K562 (cell line): ENCODE results near the gene ASIC3. TPM values are rescaled to one million over a fixed set of nuclear protein-coding genes. Genes with fewer than 3 reads are reported as not detected.

Source experiments
- ELF4 ChIP-seq: fragments of 450-650 bp; formaldehyde crosslinking; IDR thresholded peaks from 2 replicates; pipeline ENCODE4 v1.4.0; 2022; ENCODE audit warnings: missing genetic modification characterization
- HDGF ChIP-seq: fragments of 450-650 bp; IDR thresholded peaks from 2 replicates; pipeline ENCODE4 v1.6.1; 2016
- LEF1 ChIP-seq: fragments of 450-650 bp; IDR thresholded peaks from 2 replicates; pipeline ENCODE4 v1.6.1; 2016; ENCODE audit warnings: mild to moderate bottlenecking
- NR4A1 ChIP-seq, 2 experiments: fragments of 250-450 bp in 1 of 2; fragments of 450-650 bp in 1 of 2; sonication (Bioruptor Pico) in 1 of 2; IDR thresholded peaks; 2 replicates each; pipeline versions ENCODE4 v1.4.0 to v1.6.1; 2016 to 2020; ENCODE audit warnings: mild to moderate bottlenecking in 2 of 2, missing compliant biosample characterization in 1 of 2, missing genetic modification characterization in 1 of 2, moderate library complexity in 1 of 2
- OTX1 ChIP-seq: fragments of 450-650 bp; formaldehyde crosslinking; IDR thresholded peaks from 2 replicates; pipeline ENCODE4 v1.4.0; 2022; ENCODE audit warnings: mild to moderate bottlenecking
- RBBP5 ChIP-seq: fragments of 200-600 bp; sonication (generic); IDR thresholded peaks from 2 replicates; pipeline ENCODE4 v1.6.1; 2012; ENCODE audit warnings: borderline replicate concordance, mild to moderate bottlenecking, low read length, control low read depth, inconsistent platforms; ENCODE audit not compliant: insufficient read depth, poor library complexity, severe bottlenecking
- ZNF561 ChIP-seq: fragments of 450-650 bp; formaldehyde crosslinking; conservative IDR thresholded peaks from 2 replicates; pipeline ENCODE4 v1.4.0; 2020; ENCODE audit warnings: mild to moderate bottlenecking, moderate library complexity
- polyA plus RNA-seq, 8 experiments: library from polyadenylated mRNA; depleted of rRNA in 4 of 8; stranded (reverse) in 5 of 8; unstranded in 3 of 8; fragments of >200 nt; fragmentation: Nextera tagmentation in 2 of 8; fragmentation: Illumina TruSeq in 1 of 8; extraction: Ambion mirVana in 2 of 8; extraction: Trizol in 1 of 8; gene quantifications; 2 replicates each; pipeline versions ENCODE4 v1.2.1 to v1.2.3, GENCODE V29; 2011 to 2014; ENCODE audit warnings: inconsistent platforms in 1 of 8, missing spikeins in 1 of 8
- total RNA-seq, 7 experiments: library from RNA; depleted of rRNA in 6 of 7; stranded (reverse); fragments of >200 nt in 6 of 7; fragmentation: Illumina TruSeq in 2 of 7; extraction: Trizol in 2 of 7; gene quantifications; 2 replicates each; pipeline versions ENCODE4 v1.2.1 to v1.2.3, GENCODE V29; 2011 to 2021; ENCODE audit warnings: low replicate concordance in 1 of 7
- TF ChIP-seq, protein P1 (sequence below): fragments of 450-650 bp; IDR thresholded peaks from 2 replicates; pipeline ENCODE4 v1.7.1; 2018; ENCODE audit warnings: mild to moderate bottlenecking, low read depth; ENCODE audit not compliant: partially characterized antibody
- TF ChIP-seq, protein P2 (sequence below): fragments of 450-650 bp; IDR thresholded peaks from 2 replicates; pipeline ENCODE4 v1.6.1; 2016; ENCODE audit warnings: borderline replicate concordance

Gene ASIC3
- total and polyA plus RNA-seq, 9 of the 15 experiments (the other 6 are each of a cell fraction or from before 2014, with no cell fraction given) = 0.11 to 5.0 (median 0.87) TPM

DNA sequence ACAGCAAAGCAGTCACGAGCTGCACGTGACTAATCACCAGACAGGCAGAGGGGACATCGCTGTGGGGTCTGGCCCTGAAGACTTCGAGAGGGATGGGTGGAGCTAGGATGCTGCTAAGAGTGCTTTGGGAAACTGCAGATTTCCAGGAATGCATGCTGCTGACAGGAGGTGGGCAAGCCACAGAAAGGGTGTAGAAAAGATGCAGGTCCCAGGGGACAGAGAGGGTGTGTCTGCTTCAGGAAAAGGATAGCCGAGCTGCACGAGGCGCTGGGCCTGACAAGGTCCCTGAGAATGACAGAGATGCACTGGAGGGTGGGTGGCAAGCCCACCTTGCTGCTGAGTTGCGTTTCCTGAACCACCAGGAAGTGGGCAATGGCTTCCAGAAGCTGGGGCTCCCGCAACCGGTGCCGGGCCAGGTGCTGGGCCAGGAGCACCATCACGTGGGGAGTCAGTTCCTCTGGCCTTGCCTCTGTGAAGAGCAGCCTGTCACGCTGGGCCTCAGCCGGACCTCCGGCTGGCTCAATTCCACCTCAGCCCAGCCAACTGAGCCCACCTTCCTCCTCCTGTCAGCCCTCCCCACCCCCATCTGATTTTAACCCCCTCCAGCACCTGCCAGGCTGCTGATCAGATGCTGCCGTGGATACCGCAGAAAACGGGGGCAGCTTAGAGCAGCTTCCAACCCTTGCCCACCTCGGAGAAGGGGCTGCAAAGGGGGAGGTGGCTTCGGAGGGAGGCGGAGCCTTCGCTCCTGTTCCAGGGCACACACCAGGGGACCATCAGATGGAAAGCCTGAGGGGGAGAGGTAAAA, 30.1 kb downstream of the ASIC3 start (continued):
- TF ChIP-seq, protein P1, sequence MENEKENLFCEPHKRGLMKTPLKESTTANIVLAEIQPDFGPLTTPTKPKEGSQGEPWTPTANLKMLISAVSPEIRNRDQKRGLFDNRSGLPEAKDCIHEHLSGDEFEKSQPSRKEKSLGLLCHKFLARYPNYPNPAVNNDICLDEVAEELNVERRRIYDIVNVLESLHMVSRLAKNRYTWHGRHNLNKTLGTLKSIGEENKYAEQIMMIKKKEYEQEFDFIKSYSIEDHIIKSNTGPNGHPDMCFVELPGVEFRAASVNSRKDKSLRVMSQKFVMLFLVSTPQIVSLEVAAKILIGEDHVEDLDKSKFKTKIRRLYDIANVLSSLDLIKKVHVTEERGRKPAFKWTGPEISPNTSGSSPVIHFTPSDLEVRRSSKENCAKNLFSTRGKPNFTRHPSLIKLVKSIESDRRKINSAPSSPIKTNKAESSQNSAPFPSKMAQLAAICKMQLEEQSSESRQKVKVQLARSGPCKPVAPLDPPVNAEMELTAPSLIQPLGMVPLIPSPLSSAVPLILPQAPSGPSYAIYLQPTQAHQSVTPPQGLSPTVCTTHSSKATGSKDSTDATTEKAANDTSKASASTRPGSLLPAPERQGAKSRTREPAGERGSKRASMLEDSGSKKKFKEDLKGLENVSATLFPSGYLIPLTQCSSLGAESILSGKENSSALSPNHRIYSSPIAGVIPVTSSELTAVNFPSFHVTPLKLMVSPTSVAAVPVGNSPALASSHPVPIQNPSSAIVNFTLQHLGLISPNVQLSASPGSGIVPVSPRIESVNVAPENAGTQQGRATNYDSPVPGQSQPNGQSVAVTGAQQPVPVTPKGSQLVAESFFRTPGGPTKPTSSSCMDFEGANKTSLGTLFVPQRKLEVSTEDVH = peak; percentile 5
- TF ChIP-seq RBBP5 = peak; percentile 20
- no peak for TF ChIP-seq HDGF
- TF ChIP-seq LEF1 = peak; percentile 46; the same call in 1 of the 2 replicates
- TF ChIP-seq, protein P2, sequence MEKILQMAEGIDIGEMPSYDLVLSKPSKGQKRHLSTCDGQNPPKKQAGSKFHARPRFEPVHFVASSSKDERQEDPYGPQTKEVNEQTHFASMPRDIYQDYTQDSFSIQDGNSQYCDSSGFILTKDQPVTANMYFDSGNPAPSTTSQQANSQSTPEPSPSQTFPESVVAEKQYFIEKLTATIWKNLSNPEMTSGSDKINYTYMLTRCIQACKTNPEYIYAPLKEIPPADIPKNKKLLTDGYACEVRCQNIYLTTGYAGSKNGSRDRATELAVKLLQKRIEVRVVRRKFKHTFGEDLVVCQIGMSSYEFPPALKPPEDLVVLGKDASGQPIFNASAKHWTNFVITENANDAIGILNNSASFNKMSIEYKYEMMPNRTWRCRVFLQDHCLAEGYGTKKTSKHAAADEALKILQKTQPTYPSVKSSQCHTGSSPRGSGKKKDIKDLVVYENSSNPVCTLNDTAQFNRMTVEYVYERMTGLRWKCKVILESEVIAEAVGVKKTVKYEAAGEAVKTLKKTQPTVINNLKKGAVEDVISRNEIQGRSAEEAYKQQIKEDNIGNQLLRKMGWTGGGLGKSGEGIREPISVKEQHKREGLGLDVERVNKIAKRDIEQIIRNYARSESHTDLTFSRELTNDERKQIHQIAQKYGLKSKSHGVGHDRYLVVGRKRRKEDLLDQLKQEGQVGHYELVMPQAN = peak; percentile 60; the same call in 1 of the 2 replicates
- TF ChIP-seq ELF4 (CRISPR knock-in tag) = 0 out of 2 replicates have a peak, but pooled peaks have one; percentile 19
- TF ChIP-seq OTX1 (CRISPR knock-in tag) = 0 out of 2 replicates have a peak, but pooled peaks have one; percentile 13
- TF ChIP-seq ZNF561 (CRISPR knock-in tag) = no peak
- 0 out of 2 replicates have a peak, but pooled peaks have one; percentile 36 for TF ChIP-seq NR4A1 (CRISPR knock-in tag; IDR thresholded peaks at IDR 0.05)
- no peak for TF ChIP-seq NR4A1 (tag; IDR thresholded peaks at IDR 0.05)
